Testis (tissue), 3 donors: ENCODE results near the gene HKDC1. TPM values are rescaled to one million over a fixed set of nuclear protein-coding genes. Genes with fewer than 3 reads are reported as not detected.

Experiments used
- DNase-seq: peaks from one replicate; pipeline ENCODE4 v3.0.0-alpha.2; 2019
- H3K27ac ChIP-seq, 2 donors: fragments of 200-600 bp; sonication (generic); one replicate each; pipeline ENCODE4 v1.5.1; 2019
- H3K27me3 ChIP-seq: fragments of 200-600 bp; sonication (generic); one replicate; pipeline ENCODE4 v1.5.1; 2019
- H3K36me3 ChIP-seq: fragments of 200-600 bp; sonication (generic); one replicate; pipeline ENCODE4 v1.5.1; 2017; ENCODE audit warnings: low read depth; ENCODE audit errors: missing control alignments
- H3K4me1 ChIP-seq: fragments of 200-600 bp; sonication (generic); one replicate; pipeline ENCODE4 v1.5.1; 2019
- H3K4me3 ChIP-seq, 2 donors: fragments of 200-600 bp; sonication (generic); one replicate each; pipeline ENCODE4 v1.5.1; 2017 to 2019
- H3K9me3 ChIP-seq: fragments of 200-600 bp; sonication (generic); one replicate; pipeline ENCODE4 v1.5.1; 2017
- POLR2A ChIP-seq: fragments of 450-650 bp; IDR thresholded peaks from one replicate; pipeline ENCODE4 v1.6.1; 2017; ENCODE audit warnings: antibody characterized with exemption, mild to moderate bottlenecking, moderate library complexity
- WGBS, 2 donors: methylation state at CpG; one replicate each; pipeline ENCODE4 v1.1.5; 2018; 5-methylcytosine and 5-hydroxymethylcytosine counted together
- intact Hi-C: fragments of 100-400 bp; cut with DNase I; formaldehyde crosslinking; loops from one replicate; pipeline ENCODE4 v1.15.1; 2023; ENCODE audit warnings: low total_unique reads
- polyA plus RNA-seq: library from polyadenylated mRNA; stranded (reverse); fragments of 350-450 nt; fragmentation: Illumina TruSeq; extraction: RNeasy Lipid Tissue Mini Kit (QIAGEN cat#74804); gene quantifications from one replicate; pipeline ENCODE4 v1.2.3, GENCODE V29; 2014; ENCODE audit warnings: low read depth, low replicate concordance; ENCODE audit not compliant: insufficient read depth
- total RNA-seq, 2 donors: library from RNA; depleted of rRNA; stranded (reverse); fragments of >200 nt; gene quantifications; one replicate each; pipeline ENCODE4 v1.2.3, GENCODE V29; 2016
- TF ChIP-seq, protein P1 (sequence below), 3 experiments: fragments of 450-650 bp in 2 of 3; fragments of 200-600 bp in 1 of 3; sonication (generic) in 1 of 3; IDR thresholded peaks; one replicate each; pipeline ENCODE4 v1.5.1; 2016 to 2019; ENCODE audit warnings: antibody characterized with exemption in 3 of 3, mild to moderate bottlenecking in 2 of 3, moderate library complexity in 1 of 3

Gene HKDC1
- total and polyA plus RNA-seq, 3 donors from 2014 or later, result 1.9 to 5.4 (median 4.4) TPM

DNA sequence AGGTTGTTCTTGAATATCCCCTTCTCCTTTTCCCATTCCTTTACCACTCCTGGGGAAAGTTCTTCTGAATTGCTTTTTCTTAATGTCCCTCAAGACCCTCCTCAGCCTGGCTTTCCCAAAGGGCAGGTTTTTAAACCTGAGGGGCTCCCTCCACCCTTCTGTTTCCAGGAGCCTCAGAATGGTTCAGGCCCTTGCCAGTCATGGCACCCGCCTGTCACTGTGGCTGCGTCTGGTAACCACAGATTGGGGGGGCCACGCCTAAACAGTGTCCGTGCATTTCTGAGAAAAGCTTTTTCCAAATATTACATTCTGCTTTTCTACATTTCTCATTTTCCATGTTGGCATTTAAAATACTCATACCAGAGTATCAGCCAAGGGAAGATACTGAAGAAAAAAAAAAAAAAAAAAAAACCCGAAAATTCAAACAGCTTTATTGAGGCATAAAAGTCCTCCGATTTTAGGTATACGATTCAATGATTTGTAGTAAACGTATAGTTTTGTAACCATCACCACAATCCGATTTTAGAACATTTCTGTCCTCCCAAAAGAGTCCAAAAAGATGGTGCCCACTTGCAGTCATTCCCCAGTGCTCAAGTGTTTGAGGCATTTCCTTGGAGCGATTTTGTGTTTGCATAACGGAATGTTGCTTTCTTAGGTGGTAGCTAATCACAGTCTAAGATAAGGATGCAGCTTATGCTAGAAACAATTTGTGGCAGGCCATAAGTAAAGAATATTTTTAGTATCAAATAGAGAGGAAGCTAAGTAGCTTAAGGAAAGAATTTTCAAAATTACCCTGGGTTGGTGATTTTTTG lies 22.1 kb downstream of the HKDC1 start:
- no peak for DNase-seq
- Histone ChIP-seq H3K4me3 (no peak overlapping the region), H3K4me1 (no peaks in the 10 kb centered on the region), H3K9me3 (no peaks in the 10 kb centered on the region), H3K36me3 (no peaks in the 10 kb centered on the region), H3K27ac (no peak overlapping the region), H3K27me3 (no peaks in the 10 kb centered on the region)
- 86 to 91% methylated on average over 11 of the region's 11 CpGs for WGBS, 2 donors
- TF ChIP-seq POLR2A, result no peak
- TF ChIP-seq, protein P1, sequence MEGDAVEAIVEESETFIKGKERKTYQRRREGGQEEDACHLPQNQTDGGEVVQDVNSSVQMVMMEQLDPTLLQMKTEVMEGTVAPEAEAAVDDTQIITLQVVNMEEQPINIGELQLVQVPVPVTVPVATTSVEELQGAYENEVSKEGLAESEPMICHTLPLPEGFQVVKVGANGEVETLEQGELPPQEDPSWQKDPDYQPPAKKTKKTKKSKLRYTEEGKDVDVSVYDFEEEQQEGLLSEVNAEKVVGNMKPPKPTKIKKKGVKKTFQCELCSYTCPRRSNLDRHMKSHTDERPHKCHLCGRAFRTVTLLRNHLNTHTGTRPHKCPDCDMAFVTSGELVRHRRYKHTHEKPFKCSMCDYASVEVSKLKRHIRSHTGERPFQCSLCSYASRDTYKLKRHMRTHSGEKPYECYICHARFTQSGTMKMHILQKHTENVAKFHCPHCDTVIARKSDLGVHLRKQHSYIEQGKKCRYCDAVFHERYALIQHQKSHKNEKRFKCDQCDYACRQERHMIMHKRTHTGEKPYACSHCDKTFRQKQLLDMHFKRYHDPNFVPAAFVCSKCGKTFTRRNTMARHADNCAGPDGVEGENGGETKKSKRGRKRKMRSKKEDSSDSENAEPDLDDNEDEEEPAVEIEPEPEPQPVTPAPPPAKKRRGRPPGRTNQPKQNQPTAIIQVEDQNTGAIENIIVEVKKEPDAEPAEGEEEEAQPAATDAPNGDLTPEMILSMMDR (IDR thresholded peaks at IDR 0.05), result no peak
- intact Hi-C loops, result no loop called here

DNA sequence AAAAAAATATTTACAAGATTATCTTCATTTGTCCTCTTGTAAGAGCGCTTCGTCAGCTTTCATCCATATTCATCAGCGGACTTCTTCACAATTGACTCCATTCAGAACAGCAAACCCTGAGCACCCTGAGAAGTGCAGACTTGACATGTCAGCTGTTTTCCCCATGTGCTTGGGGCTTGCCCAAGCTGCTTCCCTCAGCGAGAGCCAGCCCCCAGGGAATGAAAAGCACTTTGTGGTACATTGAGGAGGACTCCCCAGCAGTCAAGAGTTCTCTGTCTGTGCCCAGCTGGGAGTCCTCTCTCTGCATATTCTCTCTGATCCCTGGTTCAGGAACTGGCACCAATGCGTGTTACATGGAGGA lies 22.7 kb downstream of the HKDC1 start:
- Histone ChIP-seq H3K4me1 (no peaks in the 10 kb centered on the region), H3K27me3 (no peaks in the 10 kb centered on the region), H3K27ac (no peak overlapping the region), H3K36me3 (no peaks in the 10 kb centered on the region), H3K9me3 (no peaks in the 10 kb centered on the region), H3K4me3 (no peak overlapping the region)
- 80 to 83% methylated on average over 5 of the region's 5 CpGs for WGBS, 2 donors
- intact Hi-C loops, result no loop called here
- DNase-seq, result no peak
- no peak for TF ChIP-seq POLR2A
- TF ChIP-seq, protein P1 (IDR thresholded peaks at IDR 0.05), result no peak

DNA sequence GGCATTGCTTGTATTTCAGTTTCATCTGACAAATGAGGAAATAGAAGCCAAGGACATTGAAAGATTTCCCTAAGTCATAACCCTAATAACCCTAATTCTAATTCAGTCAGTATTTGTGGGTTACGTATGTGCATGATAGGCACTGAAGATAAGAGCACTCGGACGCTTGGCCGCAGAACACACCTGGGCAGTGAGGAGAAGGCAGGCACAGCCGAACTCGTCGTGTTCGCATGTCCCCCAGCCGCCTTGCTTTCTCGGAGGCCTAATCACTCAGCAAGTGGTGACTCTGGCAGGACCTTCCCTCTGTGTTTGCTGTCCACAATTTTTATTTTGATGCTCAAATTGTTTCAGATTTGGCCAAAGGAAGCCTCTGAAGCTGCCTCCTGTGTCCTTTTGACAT lies 23.7 kb downstream of the HKDC1 start:
- Histone ChIP-seq H3K27me3 (no peaks in the 10 kb centered on the region), H3K4me3 (no peak overlapping the region), H3K27ac (no peak overlapping the region), H3K36me3 (no peaks in the 10 kb centered on the region), H3K4me1 (no peaks in the 10 kb centered on the region), H3K9me3 (no peaks in the 10 kb centered on the region)
- WGBS, 2 donors, result 88 to 93% methylated on average over 10 of the region's 10 CpGs
- TF ChIP-seq, protein P1 (IDR thresholded peaks at IDR 0.05), result no peak
- TF ChIP-seq POLR2A, result no peak
- no peak for DNase-seq
- intact Hi-C loops, result no loop called here

DNA sequence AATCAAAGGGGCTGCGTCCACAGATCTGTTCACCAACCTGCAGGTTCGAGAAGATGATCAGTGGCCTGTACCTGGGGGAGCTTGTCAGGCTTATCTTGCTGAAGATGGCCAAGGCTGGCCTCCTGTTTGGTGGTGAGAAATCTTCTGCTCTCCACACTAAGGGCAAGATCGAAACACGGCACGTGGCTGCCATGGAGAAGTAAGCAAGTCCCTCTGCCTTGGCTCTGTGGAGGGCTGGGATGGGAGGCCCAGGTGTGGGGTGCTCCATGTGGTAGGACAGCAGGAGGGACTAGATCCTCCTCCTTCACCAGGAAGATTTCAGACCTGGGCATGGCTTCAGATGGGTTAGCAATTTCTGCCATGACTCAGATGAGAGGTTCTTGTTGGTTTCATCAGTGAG lies 25.9 kb downstream of the HKDC1 start:
- TF ChIP-seq, protein P1 (IDR thresholded peaks at IDR 0.05), result no peak
- TF ChIP-seq POLR2A, result no peak
- 86 to 97% methylated on average over 5 of the region's 5 CpGs for WGBS, 2 donors
- H3K4me3 ChIP-seq, result no peak overlapping the region
- H3K4me1 ChIP-seq, result no peaks in the 10 kb centered on the region
- intact Hi-C loops, result no loop called here
- no peaks in the 10 kb centered on the region for H3K9me3 ChIP-seq
- H3K27me3 ChIP-seq, result no peaks in the 10 kb centered on the region
- no peaks in the 10 kb centered on the region for H3K36me3 ChIP-seq
- no peak for DNase-seq
- no peak overlapping the region for H3K27ac ChIP-seq
